Gastroesophageal sphincter (tissue), 3 donors: Measurements from ENCODE around the gene CDH22.

Source experiments
- CTCF ChIP-seq, 4 experiments: fragments of 200-600 bp in 2 of 4; fragments of 450-650 bp in 2 of 4; sonication (generic) in 1 of 4; IDR thresholded peaks; one replicate each; pipeline ENCODE4 v1.5.1; 2017 to 2019; ENCODE audit warnings: antibody characterized with exemption in 4 of 4, mild to moderate bottlenecking in 2 of 4, moderate library complexity in 2 of 4
- POLR2AphosphoS5 ChIP-seq: sonication (generic); formaldehyde crosslinking; IDR thresholded peaks from one replicate; pipeline ENCODE4 v1.6.1; 2017; ENCODE audit warnings: antibody characterized with exemption

DNA sequence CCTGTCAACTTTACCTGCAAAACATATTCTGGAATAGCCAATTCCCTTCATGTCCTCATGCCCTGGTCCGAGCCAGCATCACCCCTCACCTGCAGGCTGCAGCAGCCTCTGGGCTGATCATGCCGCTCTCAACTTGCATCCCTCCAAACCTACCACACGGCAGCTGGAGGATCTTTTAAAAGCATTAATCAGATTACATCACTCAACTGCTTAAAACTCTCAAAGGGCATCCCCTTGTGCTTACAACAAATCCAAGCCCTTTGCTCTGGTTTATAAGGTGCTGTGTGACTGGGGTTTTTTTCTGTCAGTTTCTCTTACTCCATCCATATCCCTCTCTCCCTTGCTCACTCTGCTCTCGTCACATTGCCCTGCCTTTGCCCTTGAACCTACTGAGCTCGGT, 166.2 kb downstream of the CDH22 start:
- TF ChIP-seq CTCF (IDR thresholded peaks at IDR 0.05) (no peak), POLR2AphosphoS5 (no peak)
